OCI-LY3 (cell line): Measurements from ENCODE around the gene EIF2B2.

Experiments used
- H2AFZ ChIP-seq: fragments of 200-600, 300-600 bp; shearing (Covaris generic); 2 replicates; pipeline ENCODE4 v1.6.0; 2014; ENCODE audit warnings: antibody characterized with exemption, low read depth, low read length
- H3K27ac ChIP-seq: fragments of 200-600, 300-600 bp; sonication (generic); 2 replicates; pipeline ENCODE4 v1.5.1; 2014; ENCODE audit warnings: mild to moderate bottlenecking, low read length, moderate library complexity, mixed read lengths
- H3K27me3 ChIP-seq: fragments of 200-600, 300-600 bp; sonication (generic); 2 replicates; pipeline ENCODE4 v1.6.1; 2014; ENCODE audit warnings: low read depth, low read length, mixed read lengths
- H3K36me3 ChIP-seq: fragments of 200-600, 300-600 bp; sonication (generic); replicated peaks from 2 replicates; pipeline ENCODE3; 2014; ENCODE audit warnings: low read depth, low read length, mixed read lengths
- H3K4me1 ChIP-seq: fragments of 300-600, 200-600 bp; sonication (generic); 2 replicates; pipeline ENCODE4 v1.6.1; 2014; ENCODE audit warnings: low read length, mixed read lengths
- H3K4me2 ChIP-seq: fragments of 200-600, 300-600 bp; sonication (generic); 2 replicates; pipeline ENCODE4 v1.6.1; 2014; ENCODE audit warnings: low read length, mixed read lengths
- H3K4me3 ChIP-seq: fragments of 300-600, 200-600 bp; sonication (generic); 2 replicates; pipeline ENCODE4 v1.5.1; 2014; ENCODE audit warnings: antibody characterized with exemption, mild to moderate bottlenecking, low read length, moderate library complexity
- H3K79me2 ChIP-seq: fragments of 300-600, 200-600 bp; shearing (Covaris generic); 2 replicates; pipeline ENCODE4 v1.6.1; 2014; ENCODE audit warnings: mild to moderate bottlenecking, low read length, mixed read lengths
- H3K9ac ChIP-seq: fragments of 300-600, 200-600 bp; shearing (Covaris generic); 2 replicates; pipeline ENCODE4 v1.6.0; 2014; ENCODE audit warnings: mild to moderate bottlenecking, low read length, moderate library complexity
- H3K9me3 ChIP-seq: fragments of 200-600, 300-600 bp; shearing (Covaris generic); 2 replicates; pipeline ENCODE4 v1.6.1; 2014; ENCODE audit warnings: low read length, mixed read lengths; ENCODE audit not compliant: insufficient read depth
- H4K20me1 ChIP-seq: fragments of 200-600, 300-600 bp; sonication (generic); 2 replicates; pipeline ENCODE4 v1.6.1; 2016; ENCODE audit warnings: low read length, mixed read lengths; ENCODE audit not compliant: insufficient read depth
- EZH2phosphoT487 ChIP-seq: fragments of 200-600 bp; shearing (Covaris generic); IDR thresholded peaks from 2 replicates; pipeline ENCODE4 v1.6.1; 2018; ENCODE audit warnings: antibody characterized with exemption, mixed run types, low read depth
- TF ChIP-seq, protein P1 (sequence below): fragments of 200-600, 300-600 bp; sonication (generic); IDR thresholded peaks from 2 replicates; pipeline ENCODE4 v1.5.1; 2014; ENCODE audit warnings: antibody characterized with exemption, low read length, low read depth

The EIF2B2 gene

GRCh38 chr14:74976264-74977113 lies 26.2 kb upstream of the EIF2B2 start:
- TF ChIP-seq EZH2phosphoT487, result no peak
- TF ChIP-seq, protein P1, sequence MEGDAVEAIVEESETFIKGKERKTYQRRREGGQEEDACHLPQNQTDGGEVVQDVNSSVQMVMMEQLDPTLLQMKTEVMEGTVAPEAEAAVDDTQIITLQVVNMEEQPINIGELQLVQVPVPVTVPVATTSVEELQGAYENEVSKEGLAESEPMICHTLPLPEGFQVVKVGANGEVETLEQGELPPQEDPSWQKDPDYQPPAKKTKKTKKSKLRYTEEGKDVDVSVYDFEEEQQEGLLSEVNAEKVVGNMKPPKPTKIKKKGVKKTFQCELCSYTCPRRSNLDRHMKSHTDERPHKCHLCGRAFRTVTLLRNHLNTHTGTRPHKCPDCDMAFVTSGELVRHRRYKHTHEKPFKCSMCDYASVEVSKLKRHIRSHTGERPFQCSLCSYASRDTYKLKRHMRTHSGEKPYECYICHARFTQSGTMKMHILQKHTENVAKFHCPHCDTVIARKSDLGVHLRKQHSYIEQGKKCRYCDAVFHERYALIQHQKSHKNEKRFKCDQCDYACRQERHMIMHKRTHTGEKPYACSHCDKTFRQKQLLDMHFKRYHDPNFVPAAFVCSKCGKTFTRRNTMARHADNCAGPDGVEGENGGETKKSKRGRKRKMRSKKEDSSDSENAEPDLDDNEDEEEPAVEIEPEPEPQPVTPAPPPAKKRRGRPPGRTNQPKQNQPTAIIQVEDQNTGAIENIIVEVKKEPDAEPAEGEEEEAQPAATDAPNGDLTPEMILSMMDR, result no peak
- Histone ChIP-seq H3K9ac (no peak overlapping the region), H3K9me3 (no peaks in the 10 kb centered on the region), H3K79me2 (no peaks in the 10 kb centered on the region), H3K27ac (no peak overlapping the region), H3K4me1 (no peaks in the 10 kb centered on the region), H3K4me3 (no peak overlapping the region), H3K4me2 (no peak overlapping the region), H2AFZ (no peak overlapping the region), H4K20me1 (no peaks in the 10 kb centered on the region), H3K27me3 (no peaks in the 10 kb centered on the region), H3K36me3 (no peaks in the 10 kb centered on the region)

DNA sequence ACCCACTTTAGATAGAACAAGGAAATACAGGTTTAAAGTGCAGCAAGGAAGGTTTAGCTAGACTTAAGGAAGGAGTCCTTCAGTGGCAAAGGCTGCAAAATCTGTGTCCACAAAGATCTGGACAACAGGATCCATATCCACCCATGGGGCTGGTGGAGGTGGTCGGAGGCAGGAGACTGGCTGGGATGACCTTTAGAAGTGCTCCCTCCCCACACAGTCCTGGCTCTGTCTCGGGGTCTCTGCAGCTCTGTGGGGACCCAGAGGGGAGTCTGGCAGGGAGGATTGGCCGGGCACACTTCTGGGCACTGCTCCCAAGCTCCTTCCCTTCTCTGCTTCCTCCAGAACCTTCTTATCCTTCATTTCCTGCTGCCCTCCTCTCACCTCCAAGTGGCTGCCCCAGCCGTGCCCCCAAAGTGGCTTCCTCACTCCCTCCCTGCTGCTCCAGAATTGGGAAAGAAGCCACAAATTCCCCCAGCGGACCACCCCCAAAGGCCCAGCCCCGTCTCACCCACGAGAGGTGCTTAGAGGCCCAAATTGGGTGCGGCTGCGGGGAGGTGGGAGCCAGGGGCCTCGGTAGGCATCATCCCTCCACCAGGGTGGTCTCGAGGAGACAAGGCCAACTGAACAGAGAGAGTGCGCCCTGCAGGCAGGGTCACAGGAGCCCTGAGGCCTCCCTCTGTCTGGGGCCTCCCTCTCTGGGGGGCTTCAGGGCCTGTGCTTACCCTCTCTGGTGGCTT lies 25.4 kb upstream of the EIF2B2 start:
- Histone ChIP-seq H3K4me2 (no peak overlapping the region), H3K27ac (no peak overlapping the region), H3K79me2 (no peaks in the 10 kb centered on the region), H3K4me3 (no peak overlapping the region), H3K27me3 (no peaks in the 10 kb centered on the region), H3K4me1 (no peaks in the 10 kb centered on the region), H4K20me1 (no peaks in the 10 kb centered on the region), H2AFZ (no peak overlapping the region), H3K9me3 (no peaks in the 10 kb centered on the region), H3K9ac (no peak overlapping the region), H3K36me3 (no peaks in the 10 kb centered on the region)
- no peak for TF ChIP-seq EZH2phosphoT487
- TF ChIP-seq, protein P1, result no peak

GRCh38 chr14:74977901-74978385 lies 24.8 kb upstream of the EIF2B2 start:
- Histone ChIP-seq H3K4me2 (no peak overlapping the region), H3K27me3 (no peaks in the 10 kb centered on the region)
- no peak for TF ChIP-seq EZH2phosphoT487
- TF ChIP-seq, protein P1, result no peak

DNA sequence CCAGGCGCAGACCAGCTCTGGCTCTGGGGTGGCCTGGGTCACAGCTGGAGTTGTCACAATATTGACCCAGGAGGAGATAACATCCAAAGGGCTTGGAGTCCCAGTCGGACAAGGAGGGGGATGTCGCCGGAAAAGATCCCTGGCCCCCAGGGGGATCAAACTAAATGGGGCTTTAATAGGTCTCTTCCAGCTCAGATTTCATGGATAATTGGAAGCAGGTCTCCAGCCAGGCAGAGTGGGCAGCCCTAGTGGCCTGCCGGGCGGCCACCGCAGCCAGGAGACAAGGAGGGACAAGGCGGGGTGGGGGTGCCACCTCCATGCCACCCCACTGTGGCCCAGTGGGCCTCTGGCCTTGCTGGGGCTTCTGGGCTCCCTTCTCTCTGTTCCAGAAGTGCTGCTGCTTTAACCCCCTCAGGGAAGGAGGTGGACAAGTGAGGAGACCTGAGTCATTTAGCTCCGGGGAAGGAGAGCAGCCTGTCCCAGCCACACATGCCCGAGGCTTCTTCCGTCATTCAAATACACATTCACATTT lies 24.2 kb upstream of the EIF2B2 start:
- Histone ChIP-seq H3K4me2 (no peak overlapping the region), H3K27ac (no peak overlapping the region), H2AFZ (no peak overlapping the region), H4K20me1 (no peaks in the 10 kb centered on the region), H3K9me3 (no peaks in the 10 kb centered on the region), H3K9ac (no peak overlapping the region), H3K79me2 (no peaks in the 10 kb centered on the region), H3K27me3 (no peaks in the 10 kb centered on the region), H3K36me3 (no peaks in the 10 kb centered on the region), H3K4me1 (no peaks in the 10 kb centered on the region), H3K4me3 (no peak overlapping the region)
- TF ChIP-seq, protein P1, result no peak
- no peak for TF ChIP-seq EZH2phosphoT487

More at GRCh38 chr14:74977901-74978385, 24.8 kb upstream of the EIF2B2 start:
- H3K27ac ChIP-seq, result no peak overlapping the region
- H3K9me3 ChIP-seq, result no peaks in the 10 kb centered on the region
- H4K20me1 ChIP-seq, result no peaks in the 10 kb centered on the region
- no peaks in the 10 kb centered on the region for H3K4me1 ChIP-seq
- no peak overlapping the region for H3K4me3 ChIP-seq
- no peaks in the 10 kb centered on the region for H3K79me2 ChIP-seq
- H3K9ac ChIP-seq, result no peak overlapping the region
- H3K36me3 ChIP-seq, result no peaks in the 10 kb centered on the region
- H2AFZ ChIP-seq, result no peak overlapping the region
